Neural progenitor cell (in vitro differentiated cells): ENCODE results near the gene TBC1D19. TPM values are rescaled to one million over a fixed set of nuclear protein-coding genes. Genes with fewer than 3 reads are reported as not detected.

Source experiments
- DNase-seq: peaks from one replicate; pipeline ENCODE4 v3.0.0-alpha.2; 2016; ENCODE audit warnings: low spot score
- H2AFZ ChIP-seq: fragments of 200-600 bp; sonication (generic); replicated peaks from 2 replicates; pipeline ENCODE4 v1.6.1; 2016; ENCODE audit warnings: antibody characterized with exemption
- H3F3A ChIP-seq: fragments of 200-600 bp; sonication (generic); 2 replicates; pipeline ENCODE4 v1.6.1; 2016; ENCODE audit warnings: antibody characterized with exemption, low read depth
- H3K27ac ChIP-seq: fragments of 200-600 bp; sonication (generic); 2 replicates; pipeline ENCODE4 v1.5.1; 2016; ENCODE audit warnings: mild to moderate bottlenecking
- H3K27me3 ChIP-seq: fragments of 200-600 bp; sonication (generic); 2 replicates; pipeline ENCODE4 v1.6.1; 2016; ENCODE audit warnings: mild to moderate bottlenecking, moderate library complexity
- H3K36me3 ChIP-seq: fragments of 200-600 bp; sonication (generic); 2 replicates; pipeline ENCODE4 v1.5.1; 2016
- H3K4me1 ChIP-seq: fragments of 200-600 bp; sonication (generic); 2 replicates; pipeline ENCODE4 v1.6.1; 2016; ENCODE audit warnings: mixed run types
- H3K4me2 ChIP-seq: fragments of 200-600 bp; sonication (generic); 2 replicates; pipeline ENCODE4 v1.6.1; 2016
- H3K4me3 ChIP-seq: fragments of 200-600 bp; sonication (generic); 2 replicates; pipeline ENCODE4 v1.5.1; 2016
- H3K79me2 ChIP-seq: fragments of 200-600 bp; sonication (generic); 2 replicates; pipeline ENCODE4 v1.6.1; 2016; ENCODE audit warnings: low read depth
- H3K9ac ChIP-seq: fragments of 200-600 bp; sonication (generic); 2 replicates; pipeline ENCODE4 v1.6.1; 2016
- H3K9me3 ChIP-seq: fragments of 200-600 bp; sonication (generic); 2 replicates; pipeline ENCODE4 v1.5.1; 2016; ENCODE audit warnings: low read depth
- H4K20me1 ChIP-seq: fragments of 200-600 bp; sonication (generic); 2 replicates; pipeline ENCODE4 v1.6.1; 2016; ENCODE audit warnings: low read depth
- H3K27ac Mint-ChIP-seq: 3 replicates; pipeline ENCODE4 v1.8.0; 2021; ENCODE audit warnings: mixed read lengths
- H3K27me3 Mint-ChIP-seq: 2 replicates; pipeline ENCODE4 v1.8.0; 2022; ENCODE audit warnings: low read depth, mild to moderate bottlenecking, inconsistent platforms, moderate library complexity, mixed read lengths; ENCODE audit not compliant: insufficient read depth
- H3K36me3 Mint-ChIP-seq: 3 replicates; pipeline ENCODE4 v1.8.0; 2021; ENCODE audit warnings: mixed read lengths
- H3K4me1 Mint-ChIP-seq: 3 replicates; pipeline ENCODE4 v1.8.0; 2021; ENCODE audit warnings: mixed read lengths
- H3K4me3 Mint-ChIP-seq: 3 replicates; pipeline ENCODE4 v1.8.0; 2021; ENCODE audit warnings: mild to moderate bottlenecking, moderate library complexity, mixed read lengths
- H3K9me3 Mint-ChIP-seq: 3 replicates; pipeline ENCODE4 v1.8.0; 2020; ENCODE audit warnings: mixed read lengths
- CTCF ChIP-seq: fragments of 200-600 bp; sonication (generic); IDR thresholded peaks from 2 replicates; pipeline ENCODE4 v1.5.1; 2017; ENCODE audit warnings: antibody characterized with exemption, mild to moderate bottlenecking
- EZH2 ChIP-seq: fragments of 200-600 bp; sonication (generic); IDR thresholded peaks from 2 replicates; pipeline ENCODE4 v1.6.1; 2017; ENCODE audit warnings: antibody characterized with exemption, mild to moderate bottlenecking, moderate library complexity
- EZH2phosphoT487 ChIP-seq: fragments of 200-600 bp; sonication (generic); IDR thresholded peaks from 2 replicates; pipeline ENCODE4 v1.6.1; 2017; ENCODE audit warnings: antibody characterized with exemption
- total RNA-seq: library from RNA; depleted of rRNA; stranded (reverse); fragments of >200 nt; gene quantifications from 2 replicates; pipeline ENCODE4 v1.2.3, GENCODE V29; 2015; ENCODE audit warnings: low replicate concordance

The TBC1D19 gene
- total RNA-seq, 1 donor from 2014 or later: 30.7 TPM

- Histone ChIP-seq H3K36me3 (no peaks in the 10 kb centered on the region), H3K27me3 (no peaks in the 10 kb centered on the region), H2AFZ (no peak overlapping the region), H3K4me1 (no peaks in the 10 kb centered on the region), H3K9ac (no peak overlapping the region), H3K27ac (no peak overlapping the region), H4K20me1 (no peaks in the 10 kb centered on the region), H3K9me3 (peaks cover 3% of the 10 kb centered on the region), H3K4me3 (no peak overlapping the region), H3K4me2 (no peak overlapping the region), H3F3A (no peaks in the 10 kb centered on the region), H3K79me2 (no peaks in the 10 kb centered on the region)
- H3K4me3 Mint-ChIP-seq: no peak overlapping the region
- no peak for DNase-seq
- peaks cover 2% of the 10 kb centered on the region for H3K9me3 Mint-ChIP-seq
- H3K27ac Mint-ChIP-seq: no peak overlapping the region
- no peaks in the 10 kb centered on the region for H3K27me3 Mint-ChIP-seq
- H3K4me1 Mint-ChIP-seq: peaks cover 2% of the 10 kb centered on the region
- no peak for TF ChIP-seq EZH2phosphoT487
- no peak for TF ChIP-seq EZH2
- H3K36me3 Mint-ChIP-seq: peaks cover 11% of the 10 kb centered on the region
Measured at GRCh38 chr4:26748811-26749210, 164.9 kb downstream of the TBC1D19 start.

DNA sequence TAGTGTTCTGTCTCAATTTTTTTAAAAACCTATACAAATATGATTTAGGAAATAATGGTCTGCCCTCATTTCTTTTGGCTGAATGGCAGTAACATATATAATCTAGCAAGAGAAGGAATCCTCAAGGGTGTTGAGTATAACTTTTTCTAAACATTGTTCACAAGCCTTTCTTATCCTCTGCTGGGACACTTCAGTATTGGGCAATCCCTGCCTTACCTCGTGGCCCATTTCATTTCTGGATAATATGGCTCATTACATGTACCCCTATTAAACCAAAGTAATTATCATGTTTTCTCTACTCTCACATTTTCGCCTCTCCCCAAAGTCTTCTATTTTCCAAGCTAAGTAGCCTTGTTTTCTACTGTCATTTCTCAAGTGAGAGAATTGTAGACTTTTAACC lies 166.0 kb downstream of the TBC1D19 start:
- H3K27me3 ChIP-seq: no peaks in the 10 kb centered on the region
- no peaks in the 10 kb centered on the region for H3F3A ChIP-seq
- H3K36me3 Mint-ChIP-seq: peaks cover 11% of the 10 kb centered on the region
- H3K79me2 ChIP-seq: no peaks in the 10 kb centered on the region
- no peak overlapping the region for H3K27ac Mint-ChIP-seq
- no peak overlapping the region for H2AFZ ChIP-seq
- H3K9me3 Mint-ChIP-seq: no peaks in the 10 kb centered on the region
- H3K4me2 ChIP-seq: no peak overlapping the region
- no peaks in the 10 kb centered on the region for H3K9me3 ChIP-seq
- no peak for TF ChIP-seq EZH2phosphoT487
- no peak for TF ChIP-seq CTCF
- TF ChIP-seq EZH2: no peak
- DNase-seq: no peak
- H3K27ac ChIP-seq: no peak overlapping the region
- H3K4me3 Mint-ChIP-seq: no peak overlapping the region
- H3K36me3 ChIP-seq: no peaks in the 10 kb centered on the region
- no peak overlapping the region for H3K4me3 ChIP-seq
- H3K4me1 ChIP-seq: no peaks in the 10 kb centered on the region
- no peaks in the 10 kb centered on the region for H4K20me1 ChIP-seq
- peaks cover 2% of the 10 kb centered on the region for H3K4me1 Mint-ChIP-seq
- H3K9ac ChIP-seq: no peak overlapping the region
- no peaks in the 10 kb centered on the region for H3K27me3 Mint-ChIP-seq

- no peak for TF ChIP-seq EZH2
- TF ChIP-seq EZH2phosphoT487: no peak
- TF ChIP-seq CTCF: no peak
- H3K79me2 ChIP-seq: no peaks in the 10 kb centered on the region
- peaks cover 2% of the 10 kb centered on the region for H3K4me1 Mint-ChIP-seq
- no peak overlapping the region for H3K4me2 ChIP-seq
- H3K27ac Mint-ChIP-seq: no peak overlapping the region
- H3K4me3 Mint-ChIP-seq: no peak overlapping the region
- no peaks in the 10 kb centered on the region for H3K27me3 Mint-ChIP-seq
- no peaks in the 10 kb centered on the region for H3K9me3 Mint-ChIP-seq
- no peaks in the 10 kb centered on the region for H3K27me3 ChIP-seq
- H4K20me1 ChIP-seq: no peaks in the 10 kb centered on the region
- no peaks in the 10 kb centered on the region for H3K9me3 ChIP-seq
- H3K36me3 ChIP-seq: no peaks in the 10 kb centered on the region
- no peak overlapping the region for H3K9ac ChIP-seq
- no peak overlapping the region for H3K4me3 ChIP-seq
- H3K36me3 Mint-ChIP-seq: peaks cover 11% of the 10 kb centered on the region
- no peak overlapping the region for H2AFZ ChIP-seq
- no peaks in the 10 kb centered on the region for H3F3A ChIP-seq
- H3K27ac ChIP-seq: no peak overlapping the region
- DNase-seq: no peak
- no peaks in the 10 kb centered on the region for H3K4me1 ChIP-seq
Measured at GRCh38 chr4:26751004-26751403, 167.1 kb downstream of the TBC1D19 start.

DNA sequence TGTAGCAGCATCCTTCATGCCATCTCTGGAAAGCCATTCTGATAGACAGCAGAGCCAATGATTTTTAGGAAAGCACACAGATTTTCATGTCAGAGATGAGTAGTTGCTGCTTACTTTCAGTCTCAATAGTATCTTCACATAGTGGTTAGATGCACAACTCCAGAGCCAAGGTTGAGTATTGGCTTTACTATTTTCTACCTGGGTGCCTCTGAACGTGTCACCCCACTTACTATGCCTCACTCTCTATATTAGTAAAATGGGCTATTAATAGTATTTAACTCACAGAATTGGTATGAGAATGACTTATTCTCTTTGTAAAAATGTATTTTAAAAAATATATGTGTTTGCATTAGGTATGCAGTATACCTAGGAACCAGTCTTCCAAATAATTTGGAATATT lies 168.0 kb downstream of the TBC1D19 start:
- no peak overlapping the region for H2AFZ ChIP-seq
- no peak overlapping the region for H3K4me3 Mint-ChIP-seq

More for the DNA sequence above, 168.0 kb downstream of the TBC1D19 start:
- no peaks in the 10 kb centered on the region for H3K9me3 Mint-ChIP-seq
- H3K9me3 ChIP-seq: no peaks in the 10 kb centered on the region
- H3K27ac Mint-ChIP-seq: no peak overlapping the region
- no peaks in the 10 kb centered on the region for H3K27me3 Mint-ChIP-seq
- DNase-seq: no peak
- no peak overlapping the region for H3K4me3 ChIP-seq
- H3K27ac ChIP-seq: no peak overlapping the region
- no peaks in the 10 kb centered on the region for H3K36me3 ChIP-seq
- peaks cover 7% of the 10 kb centered on the region for H3K36me3 Mint-ChIP-seq
- H3K9ac ChIP-seq: no peak overlapping the region
- no peak overlapping the region for H3K4me2 ChIP-seq
- H4K20me1 ChIP-seq: no peaks in the 10 kb centered on the region
- no peaks in the 10 kb centered on the region for H3K27me3 ChIP-seq
- no peak for TF ChIP-seq EZH2phosphoT487
- TF ChIP-seq CTCF: no peak
- TF ChIP-seq EZH2: no peak
- no peaks in the 10 kb centered on the region for H3K4me1 ChIP-seq
- no peaks in the 10 kb centered on the region for H3K79me2 ChIP-seq
- H3F3A ChIP-seq: no peaks in the 10 kb centered on the region
- H3K4me1 Mint-ChIP-seq: peaks cover 2% of the 10 kb centered on the region
